ENCODE results near the gene CTBP1. TPM values are rescaled to one million over a fixed set of nuclear protein-coding genes. Genes with fewer than 3 reads are reported as not detected.

The CTBP1 gene
- polyA plus RNA-seq, 3 donors from 2014 or later: 72.1 to 110 (median 77.7) TPM

- peaks cover 2 to 10% (median 7%) of the 10 kb centered on the region in 3 donors for H3K27me3 Mint-ChIP-seq (ENCODE audit: low read depth in 3 of 3)
- no peaks in the 10 kb centered on the region for H3K36me3 Mint-ChIP-seq
- peak overlapping the region; percentile 89 to 96 (median 91) for H3K4me3 Mint-ChIP-seq
- peaks cover 42 to 54% of the 10 kb centered on the region in 2 donors for H3K4me1 Mint-ChIP-seq
- DNase-seq: no peak
- no peaks in the 10 kb centered on the region for H3K9me3 Mint-ChIP-seq
- H3K27ac Mint-ChIP-seq: peak overlapping the region; percentile 74 to 93 (median 91)
These were observed 42.2 kb upstream of the CTBP1 start for GRCh38 chr4:1291091-1291490.

DNA sequence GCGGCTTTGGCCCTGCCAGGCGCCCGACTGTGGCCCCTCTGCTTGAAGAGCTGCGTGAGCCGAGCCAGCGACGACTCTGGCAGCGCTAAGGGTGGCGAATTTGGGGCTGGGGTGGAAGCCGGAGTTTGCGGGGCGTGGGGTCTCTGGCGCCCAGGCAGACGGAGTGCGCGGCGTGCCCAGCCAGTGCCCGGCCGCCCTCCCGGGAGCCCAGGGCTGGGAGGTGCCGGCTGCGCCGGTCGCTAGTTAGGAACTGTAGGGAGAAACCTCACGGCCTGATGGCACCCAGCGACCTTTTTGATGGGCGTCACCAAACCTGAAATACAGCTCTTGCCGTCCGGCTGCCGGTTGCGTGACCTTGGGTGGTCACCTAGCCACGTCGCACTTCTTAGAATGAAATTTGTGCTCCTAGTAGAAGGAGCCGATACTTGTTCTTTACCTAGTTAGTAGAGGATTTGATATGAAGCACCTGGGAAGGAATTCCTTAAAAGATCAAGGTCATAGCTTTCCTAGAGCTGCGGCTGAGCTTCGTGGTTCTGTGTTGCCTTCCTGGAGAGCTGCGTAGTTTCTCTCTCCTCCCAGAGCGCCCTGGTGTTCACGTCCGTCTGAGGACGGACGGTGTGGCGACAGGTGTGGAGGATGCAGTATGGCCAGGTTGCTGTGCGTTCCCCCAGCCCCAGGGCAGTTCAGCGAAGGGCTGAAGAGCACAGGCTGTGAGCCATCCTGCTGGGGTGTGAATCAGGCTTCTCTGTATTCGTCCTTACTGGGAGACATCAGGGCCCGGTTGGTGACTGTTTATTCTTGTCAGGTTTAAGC is 41.4 kb upstream of the CTBP1 start:
- H3K4me1 Mint-ChIP-seq: peaks cover 41 to 53% of the 10 kb centered on the region in 2 donors
- H3K9me3 Mint-ChIP-seq: no peaks in the 10 kb centered on the region
- peaks cover 2 to 10% (median 7%) of the 10 kb centered on the region in 3 donors for H3K27me3 Mint-ChIP-seq (ENCODE audit: low read depth in 3 of 3)
- H3K27ac Mint-ChIP-seq: peak overlapping the region; percentile 74 to 93 (median 91)
- H3K4me3 Mint-ChIP-seq: peak overlapping the region; percentile 89 to 96 (median 91)
- no peak for DNase-seq
- H3K36me3 Mint-ChIP-seq: no peaks in the 10 kb centered on the region

DNA sequence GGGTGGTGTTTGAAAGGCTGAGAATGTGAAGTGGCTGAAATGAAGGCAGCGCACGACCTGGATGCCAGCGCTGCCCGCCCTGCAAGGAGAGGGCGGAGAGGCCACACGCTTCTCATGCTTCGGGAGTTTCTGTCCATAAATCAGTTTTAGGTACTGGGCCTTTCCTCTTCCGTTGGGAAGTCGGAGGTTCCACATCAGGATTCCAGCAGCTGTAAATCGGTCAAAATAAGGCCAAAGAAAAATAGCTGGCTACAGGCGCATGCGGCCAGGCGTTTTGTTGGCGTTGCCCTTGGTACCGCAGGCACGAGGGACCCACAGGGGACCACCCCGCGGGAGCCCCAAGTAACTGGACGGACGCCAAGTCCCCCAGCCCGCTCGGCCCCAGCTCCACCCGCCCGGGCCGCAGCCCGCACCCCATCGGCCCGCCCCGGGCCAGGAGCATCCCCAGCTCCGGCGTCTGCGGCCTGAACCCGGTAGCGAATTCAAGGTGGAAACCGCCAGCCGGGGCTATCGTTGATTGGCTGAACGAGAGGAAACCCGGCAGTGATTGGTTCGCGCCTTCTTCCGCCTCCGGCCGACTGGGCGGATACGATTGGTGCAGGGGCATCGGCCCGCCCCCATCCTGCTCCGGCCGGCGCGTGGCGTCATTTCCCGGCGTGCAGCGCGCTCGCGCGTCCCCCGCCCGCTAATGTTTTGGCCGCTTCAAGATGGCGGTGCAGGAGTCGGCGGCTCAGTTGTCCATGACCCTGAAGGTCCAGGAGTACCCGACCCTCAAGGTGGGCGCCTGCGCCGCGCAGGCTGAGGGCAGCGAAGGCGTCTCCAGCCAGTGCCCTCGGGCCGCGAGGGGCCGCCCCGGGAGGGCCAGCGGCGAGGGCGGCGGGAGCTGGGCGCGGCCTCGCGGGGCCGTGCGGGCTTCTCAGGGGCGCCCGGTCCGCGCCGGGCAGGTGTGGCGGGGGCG is 40.6 kb upstream of the CTBP1 start, which contains the start of gene MAEA:
Gene MAEA, plus strand, starts transcription at position 685 of the 958 bp plus-strand sequence. Its CDS starts 23 bp downstream, at position 708.
- peaks cover 2 to 10% (median 7%) of the 10 kb centered on the region in 3 donors for H3K27me3 Mint-ChIP-seq (ENCODE audit: low read depth in 3 of 3)
- H3K9me3 Mint-ChIP-seq: no peaks in the 10 kb centered on the region
- peak; percentile 97 to 98 (median 97) for DNase-seq
- H3K36me3 Mint-ChIP-seq: no peaks in the 10 kb centered on the region
- peak within 1 kb of the TSS; percentile 83 to 93 (median 92) for H3K27ac Mint-ChIP-seq
- H3K4me3 Mint-ChIP-seq: peak within 1 kb of the TSS; percentile 89 to 96 (median 91)
- H3K4me1 Mint-ChIP-seq: peaks cover 33 to 46% of the 10 kb centered on the region in 2 donors

GRCh38 chr4:1288786-1289185 is 39.9 kb upstream of the CTBP1 start:
- H3K4me1 Mint-ChIP-seq: peaks cover 32 to 41% of the 10 kb centered on the region in 2 donors
- H3K9me3 Mint-ChIP-seq: no peaks in the 10 kb centered on the region
- no peaks in the 10 kb centered on the region for H3K36me3 Mint-ChIP-seq
- peaks cover 2 to 10% (median 7%) of the 10 kb centered on the region in 3 donors for H3K27me3 Mint-ChIP-seq (ENCODE audit: low read depth in 3 of 3)
- DNase-seq: no peak
- H3K4me3 Mint-ChIP-seq: peak overlapping the region; percentile 76 to 91 (median 87)
- H3K27ac Mint-ChIP-seq: peak overlapping the region; percentile 83 to 93 (median 91)

- Mint-ChIP-seq H3K27ac (peak overlapping the region in 4 of 6 donors; percentile 15 to 42 (median 18)), H3K4me3 (no peak overlapping the region)
These were observed 37.0 kb upstream of the CTBP1 start for GRCh38 chr4:1285790-1286553.

GRCh38 chr4:1285151-1285789 is 36.3 kb upstream of the CTBP1 start:
- Mint-ChIP-seq H3K36me3 (no peaks in the 10 kb centered on the region), H3K4me1 (peaks cover 5 to 10% of the 10 kb centered on the region in 2 donors), H3K27me3 (ENCODE audit: low read depth in 3 of 3) (peaks cover under 1 to 4% (median 4%) of the 10 kb centered on the region in 3 donors), H3K9me3 (no peaks in the 10 kb centered on the region), H3K27ac (no peak overlapping the region), H3K4me3 (no peak overlapping the region)
- DNase-seq: no peak

More at GRCh38 chr4:1285790-1286553, 37.0 kb upstream of the CTBP1 start:
- peaks cover 12 to 17% of the 10 kb centered on the region in 2 donors for H3K4me1 Mint-ChIP-seq
- no peaks in the 10 kb centered on the region for H3K9me3 Mint-ChIP-seq
- H3K27me3 Mint-ChIP-seq (ENCODE audit: low read depth in 3 of 3): peaks cover 2 to 9% (median 7%) of the 10 kb centered on the region in 3 donors
- DNase-seq: peak; percentile 40 to 61 (median 44)
- no peaks in the 10 kb centered on the region for H3K36me3 Mint-ChIP-seq

GRCh38 chr4:1283711-1284110 is 34.8 kb upstream of the CTBP1 start:
- Mint-ChIP-seq H3K4me3 (no peak overlapping the region), H3K27me3 (ENCODE audit: low read depth in 3 of 3) (peaks cover 0 to 1% (median 0%) of the 10 kb centered on the region in 3 donors), H3K4me1 (peaks cover 0 to 5% of the 10 kb centered on the region in 2 donors), H3K9me3 (no peaks in the 10 kb centered on the region), H3K36me3 (peaks cover 0 to 6% (median 4%) of the 10 kb centered on the region in 3 donors), H3K27ac (no peak overlapping the region)
- DNase-seq: no peak

GRCh38 chr4:1279253-1279652 is 30.3 kb upstream of the CTBP1 start:
- H3K4me3 Mint-ChIP-seq: no peak overlapping the region
- H3K27ac Mint-ChIP-seq: no peak overlapping the region
- no peaks in the 10 kb centered on the region for H3K4me1 Mint-ChIP-seq
- no peaks in the 10 kb centered on the region for H3K9me3 Mint-ChIP-seq
- DNase-seq: no peak
- H3K27me3 Mint-ChIP-seq (ENCODE audit: low read depth in 3 of 3): peaks cover 0 to 2% (median 0%) of the 10 kb centered on the region in 3 donors
- peaks cover 0 to 6% (median 4%) of the 10 kb centered on the region in 3 donors for H3K36me3 Mint-ChIP-seq

- Mint-ChIP-seq H3K27ac (no peak overlapping the region), H3K4me3 (no peak overlapping the region), H3K36me3 (peaks cover 0 to 6% (median 4%) of the 10 kb centered on the region in 3 donors), H3K4me1 (no peaks in the 10 kb centered on the region), H3K9me3 (no peaks in the 10 kb centered on the region), H3K27me3 (ENCODE audit: low read depth in 3 of 3) (peaks cover 0 to 2% (median 0%) of the 10 kb centered on the region in 3 donors)
- DNase-seq: no peak
These were observed 29.0 kb upstream of the CTBP1 start for GRCh38 chr4:1277667-1278665.

DNA sequence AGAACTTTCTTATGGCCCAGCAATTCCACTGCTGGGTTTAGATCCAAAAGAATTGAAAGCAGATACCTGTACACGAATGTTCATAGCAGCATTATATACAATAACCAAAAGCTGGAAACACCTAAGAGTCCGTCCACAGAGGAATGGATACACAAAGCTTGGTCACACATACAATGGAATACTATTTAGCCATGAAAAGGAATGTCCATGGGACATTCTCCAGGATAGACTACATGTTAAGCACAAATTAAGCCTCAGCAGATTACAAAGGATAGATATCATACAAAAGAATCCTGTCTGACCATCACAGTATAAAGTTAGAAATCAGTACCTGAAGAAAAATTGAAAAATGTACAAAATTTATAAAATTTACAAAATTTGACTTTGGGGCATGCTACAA is 28.1 kb upstream of the CTBP1 start:
- no peaks in the 10 kb centered on the region for H3K9me3 Mint-ChIP-seq
- H3K27me3 Mint-ChIP-seq (ENCODE audit: low read depth in 3 of 3): peaks cover 0 to 2% (median 0%) of the 10 kb centered on the region in 3 donors
- no peak overlapping the region for H3K27ac Mint-ChIP-seq
- no peaks in the 10 kb centered on the region for H3K4me1 Mint-ChIP-seq
- H3K36me3 Mint-ChIP-seq: peaks cover 0 to 6% (median 4%) of the 10 kb centered on the region in 3 donors
- no peak for DNase-seq
- H3K4me3 Mint-ChIP-seq: no peak overlapping the region

- Mint-ChIP-seq H3K9me3 (no peaks in the 10 kb centered on the region), H3K27ac (no peak overlapping the region), H3K4me3 (no peak overlapping the region), H3K27me3 (ENCODE audit: low read depth in 3 of 3) (peaks cover 0 to 2% (median 2%) of the 10 kb centered on the region in 3 donors), H3K4me1 (no peaks in the 10 kb centered on the region), H3K36me3 (peaks cover 4 to 8% (median 6%) of the 10 kb centered on the region in 3 donors)
- DNase-seq: no peak
These were observed 25.9 kb upstream of the CTBP1 start for GRCh38 chr4:1274871-1275270.

Data from immature natural killer cell (primary cell).